Fibroblast of the aortic adventitia (primary cell): ENCODE results near the gene RXRA. TPM values are rescaled to one million over a fixed set of nuclear protein-coding genes. Genes with fewer than 3 reads are reported as not detected.

Source experiments
- DNase-seq: peaks from one replicate; pipeline ENCODE4 v3.0.0-alpha.2; 2010; ENCODE audit warnings: low read depth
- H3K4me3 ChIP-seq: 2 replicates; pipeline ENCODE4 v1.5.1; 2011; ENCODE audit warnings: low read depth, mild to moderate bottlenecking, control low read depth, low read length, moderate library complexity
- CTCF ChIP-seq: IDR thresholded peaks from 2 replicates; pipeline ENCODE4 v1.5.1; 2011; ENCODE audit warnings: mild to moderate bottlenecking, low read length, control low read depth, inconsistent platforms; ENCODE audit not compliant: insufficient read depth
- total RNA-seq: library from RNA; depleted of rRNA; stranded (reverse); fragments of >200 nt; gene quantifications from 2 replicates; pipeline ENCODE4 v1.2.3, GENCODE V29; 2012; ENCODE audit warnings: low replicate concordance

The RXRA gene
- total RNA-seq, 1 donor, result 20.9 TPM

- no peak for DNase-seq
- no peak overlapping the region for H3K4me3 ChIP-seq
- TF ChIP-seq CTCF, result no peak
These were observed 28.3 kb upstream of the RXRA start for GRCh38 chr9:134298000-134298399.

GRCh38 chr9:134299068-134299467 is 27.2 kb upstream of the RXRA start:
- no peak for TF ChIP-seq CTCF
- no peak for DNase-seq
- no peak overlapping the region for H3K4me3 ChIP-seq

GRCh38 chr9:134299883-134300282 is 26.4 kb upstream of the RXRA start:
- no peak for DNase-seq
- H3K4me3 ChIP-seq, result no peak overlapping the region
- no peak for TF ChIP-seq CTCF

DNA sequence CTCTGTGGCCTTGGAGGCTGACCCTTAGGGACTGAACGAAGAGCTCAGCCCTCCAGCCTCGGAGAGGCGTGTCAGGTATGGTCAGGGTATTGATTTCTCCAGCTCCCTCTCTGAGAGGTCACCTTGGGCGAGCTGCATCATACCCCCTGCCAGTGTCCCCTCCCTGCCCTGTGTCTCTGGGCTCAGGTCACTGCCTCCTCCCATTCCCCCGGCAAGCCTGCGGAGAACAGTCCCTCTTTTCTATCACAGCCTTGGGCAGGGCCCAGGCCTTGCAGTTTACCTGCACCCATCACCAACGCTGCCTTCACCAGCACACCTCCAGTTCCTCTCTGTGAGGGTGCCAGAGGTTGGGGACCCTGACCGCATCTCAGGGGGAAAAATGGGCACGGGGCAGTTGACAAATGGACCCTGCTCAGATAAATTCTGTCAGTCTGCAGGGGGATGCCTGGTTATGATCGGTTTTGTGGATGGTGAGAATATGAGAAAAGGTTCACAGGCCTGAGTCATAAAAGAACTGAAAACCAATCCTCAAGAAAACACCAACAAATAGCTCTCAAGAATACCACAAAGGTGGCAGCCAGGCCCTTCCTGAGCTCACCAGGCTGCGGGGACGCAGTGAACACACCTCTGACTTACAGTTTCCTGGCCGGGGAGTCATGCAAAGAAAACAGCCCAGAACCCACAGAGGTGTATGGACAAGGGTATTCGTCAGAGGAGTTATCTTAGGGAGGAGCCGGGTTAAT is 24.7 kb upstream of the RXRA start:
- no peak for DNase-seq
- TF ChIP-seq CTCF, result no peak
- no peak overlapping the region for H3K4me3 ChIP-seq

DNA sequence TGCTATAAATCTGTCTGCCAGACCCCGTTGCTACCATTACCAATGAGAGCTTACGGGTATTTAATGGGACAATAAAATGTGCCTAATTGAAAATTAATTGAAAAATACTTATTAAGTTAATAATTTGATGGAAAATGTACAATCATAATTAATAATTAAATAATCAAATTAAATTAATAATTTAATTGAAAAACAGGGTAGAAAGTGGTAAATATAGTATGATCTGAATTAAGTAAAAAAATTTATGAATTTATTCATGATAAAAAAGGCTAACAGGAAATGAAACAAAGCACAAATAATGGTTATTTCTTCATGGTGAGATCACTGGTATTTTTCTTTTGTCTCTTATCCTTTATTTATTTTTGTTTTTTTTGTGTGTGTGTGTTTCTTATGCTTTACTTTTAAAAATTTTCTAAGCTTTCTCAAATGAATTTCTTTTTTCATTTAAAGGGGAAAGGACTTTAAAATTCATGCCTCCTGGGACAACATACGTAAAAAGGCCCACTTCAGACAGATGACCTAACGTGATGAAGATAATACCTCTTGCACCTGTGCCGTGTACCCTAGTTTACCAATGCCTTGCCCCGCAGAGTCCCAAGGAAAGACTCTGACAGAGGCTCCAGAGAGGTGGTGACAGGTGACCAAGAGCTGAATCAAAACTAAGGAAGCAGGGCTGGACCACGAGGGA is 24.0 kb upstream of the RXRA start:
- DNase-seq, result no peak
- TF ChIP-seq CTCF, result no peak
- no peak overlapping the region for H3K4me3 ChIP-seq

DNA sequence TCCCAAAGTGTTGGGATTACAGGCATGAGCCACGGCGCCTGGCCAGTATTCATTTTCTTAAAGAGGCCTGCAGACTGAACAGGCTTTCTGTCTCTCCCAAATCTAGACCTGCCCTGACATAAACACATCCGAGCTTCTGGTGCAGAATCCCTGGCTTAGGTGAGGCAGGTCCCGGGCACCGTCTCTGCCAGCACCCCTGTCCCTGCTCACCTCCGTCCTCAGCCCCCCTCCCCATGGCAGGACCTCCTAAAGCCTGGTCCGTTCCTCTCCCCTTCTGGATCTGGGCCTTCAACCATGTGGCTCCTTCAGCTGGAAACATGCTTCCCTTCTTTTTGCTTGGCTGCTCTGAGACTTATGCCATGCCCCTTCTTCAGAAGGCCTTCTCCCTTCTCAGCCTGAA is 22.7 kb upstream of the RXRA start:
- H3K4me3 ChIP-seq, result no peak overlapping the region
- no peak for TF ChIP-seq CTCF
- DNase-seq, result no peak

- H3K4me3 ChIP-seq, result no peak overlapping the region
- DNase-seq, result no peak
- no peak for TF ChIP-seq CTCF
These were observed 22.0 kb upstream of the RXRA start for GRCh38 chr9:134304261-134304660.
